ENCODE data around the gene MYBPH.

Gene MYBPH

GRCh38 chr1:203148579-203148978, 27.0 kb downstream of the MYBPH start:
- DNase-seq (ENCODE audit: low spot score): no peak

GRCh38 chr1:203148127-203148526, 27.5 kb downstream of the MYBPH start:
- DNase-seq (ENCODE audit: low spot score): no peak

- DNase-seq (ENCODE audit: low spot score): no peak
These were observed 28.2 kb downstream of the MYBPH start for GRCh38 chr1:203147376-203147775.

- DNase-seq (ENCODE audit: low spot score): no peak
These were observed 29.1 kb downstream of the MYBPH start for GRCh38 chr1:203146537-203146936.

GRCh38 chr1:203146042-203146369, 29.6 kb downstream of the MYBPH start:
- no peak for DNase-seq (ENCODE audit: low spot score)

- no peak for DNase-seq (ENCODE audit: low spot score)
These were observed 30.1 kb downstream of the MYBPH start for GRCh38 chr1:203145321-203146041.

GRCh38 chr1:203144661-203145060, 31.0 kb downstream of the MYBPH start:
- DNase-seq (ENCODE audit: low spot score): no peak

- no peak for DNase-seq (ENCODE audit: low spot score)
These were observed 32.0 kb downstream of the MYBPH start for GRCh38 chr1:203143641-203144040.

GRCh38 chr1:203142684-203143408, 32.8 kb downstream of the MYBPH start:
- DNase-seq (ENCODE audit: low spot score): no peak

- DNase-seq (ENCODE audit: low spot score): no peak
These were observed 33.5 kb downstream of the MYBPH start for GRCh38 chr1:203142124-203142523.

- DNase-seq (ENCODE audit: low spot score): no peak
These were observed 34.7 kb downstream of the MYBPH start for GRCh38 chr1:203140743-203141520.

- no peak for DNase-seq (ENCODE audit: low spot score)
These were observed 35.6 kb downstream of the MYBPH start for GRCh38 chr1:203139976-203140475.

- DNase-seq (ENCODE audit: low spot score): no peak
These were observed 37.6 kb downstream of the MYBPH start for GRCh38 chr1:203138066-203138465.

GRCh38 chr1:203137324-203137723, 38.3 kb downstream of the MYBPH start:
- no peak for DNase-seq (ENCODE audit: low spot score)

GRCh38 chr1:203136409-203137042, 39.1 kb downstream of the MYBPH start:
- no peak for DNase-seq (ENCODE audit: low spot score)

- DNase-seq (ENCODE audit: low spot score): no peak
These were observed 39.9 kb downstream of the MYBPH start for GRCh38 chr1:203135636-203136305.

- DNase-seq (ENCODE audit: low spot score): no peak
These were observed 41.5 kb downstream of the MYBPH start for GRCh38 chr1:203133970-203134725.

- DNase-seq (ENCODE audit: low spot score): no peak
These were observed 44.0 kb downstream of the MYBPH start for GRCh38 chr1:203131548-203132200.

GRCh38 chr1:203130358-203130985, 45.2 kb downstream of the MYBPH start:
- DNase-seq (ENCODE audit: low spot score): no peak

Measured in ecto neural progenitor cell (in vitro differentiated cells).